EH (cell line): ENCODE measurements around the gene JPT2.

Experiments
- DNase-seq: peaks from one replicate; pipeline ENCODE4 v3.0.0-alpha.2; 2015; ENCODE audit warnings: low read depth

The JPT2 gene

DNA sequence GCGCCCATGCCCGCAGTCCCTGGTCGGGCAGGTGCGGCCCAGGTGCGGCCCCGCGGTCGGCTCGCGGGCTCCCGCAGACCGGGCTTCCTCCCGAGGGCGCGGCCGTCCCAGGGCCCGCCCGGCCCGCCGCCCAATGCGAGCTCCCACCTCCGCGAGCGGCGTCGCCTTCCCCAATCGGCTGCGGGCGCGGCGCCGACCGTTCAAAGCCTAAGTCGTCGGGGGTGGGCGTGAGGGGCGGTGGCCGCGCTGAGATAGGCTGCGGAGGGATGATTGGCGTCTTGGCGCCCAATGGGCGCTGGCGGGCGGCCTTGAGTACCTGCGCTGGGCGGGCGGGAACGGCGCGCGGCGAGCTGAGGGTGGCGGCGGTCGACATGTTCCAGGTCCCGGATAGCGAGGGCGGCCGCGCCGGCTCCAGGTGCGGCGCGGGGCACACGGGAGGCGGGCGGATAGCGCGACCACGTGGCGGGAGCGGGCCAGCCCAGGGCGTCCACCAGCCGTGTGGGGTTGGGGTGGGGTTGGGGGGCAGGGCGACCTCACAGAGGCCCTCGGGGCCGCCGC, at the start of gene JPT2:
JPT2 (plus strand) TSS at position 338 of the 558 bp plus-strand sequence; CDS start at position 372, 34 bp downstream.
- peak; percentile 96 for DNase-seq

DNA sequence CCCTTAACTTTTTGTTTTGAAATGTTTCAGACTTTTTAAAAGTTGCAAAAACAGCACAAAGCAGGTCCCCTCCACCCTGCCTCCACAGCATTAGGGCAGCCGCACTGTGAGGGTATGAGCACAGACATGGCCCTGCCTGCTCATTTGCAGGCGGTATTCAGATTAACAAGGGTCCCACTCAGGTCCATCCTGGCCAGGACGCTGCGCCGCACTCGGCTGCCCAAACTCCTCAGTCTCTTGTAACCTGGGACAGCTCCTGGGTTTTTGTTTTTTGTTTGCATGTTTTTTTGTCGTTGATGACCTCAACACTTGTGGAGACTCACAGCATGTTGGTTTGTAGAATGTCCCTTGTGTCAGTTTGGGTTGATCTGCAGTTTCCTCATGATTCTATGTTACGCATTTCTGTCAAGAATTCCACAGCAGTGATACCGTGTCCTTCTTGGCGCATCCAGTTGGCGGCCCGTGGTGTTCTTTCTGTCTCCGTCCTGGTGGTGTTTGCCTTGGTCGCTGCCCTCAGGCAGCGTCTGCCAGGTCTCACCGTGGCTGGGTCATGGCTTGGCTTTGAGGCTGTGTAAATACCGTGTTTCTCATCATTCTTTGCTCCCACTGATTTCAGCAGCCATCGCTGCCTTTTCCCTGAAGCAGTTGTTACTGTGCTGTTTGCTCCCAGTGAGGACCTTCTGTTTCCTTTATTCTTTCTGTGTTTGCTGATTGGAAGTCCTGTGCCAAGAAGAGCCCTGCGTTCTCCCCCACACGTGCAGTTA, 47.4 kb upstream of the JPT2 start:
- no peak for DNase-seq

DNA sequence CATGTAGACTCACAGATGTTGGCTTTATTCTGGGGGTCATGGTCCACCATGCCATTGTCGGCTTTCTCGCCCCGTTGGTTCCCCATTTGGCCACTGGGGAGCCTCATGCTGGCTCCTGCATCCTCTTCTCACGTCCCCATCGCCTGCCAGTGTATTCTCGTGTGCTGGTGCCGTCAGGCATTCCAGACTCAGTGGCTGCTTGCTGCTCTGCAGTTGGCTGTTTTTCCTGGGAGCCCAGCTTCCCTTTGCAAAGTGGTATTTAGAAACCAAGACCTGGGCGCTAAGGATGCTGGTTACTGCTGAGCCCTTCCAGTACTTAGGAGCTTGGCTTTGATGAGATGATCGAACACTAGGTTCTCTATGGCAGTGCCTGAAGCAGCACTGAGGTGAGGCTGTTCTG, 46.8 kb upstream of the JPT2 start:
- no peak for DNase-seq

DNA sequence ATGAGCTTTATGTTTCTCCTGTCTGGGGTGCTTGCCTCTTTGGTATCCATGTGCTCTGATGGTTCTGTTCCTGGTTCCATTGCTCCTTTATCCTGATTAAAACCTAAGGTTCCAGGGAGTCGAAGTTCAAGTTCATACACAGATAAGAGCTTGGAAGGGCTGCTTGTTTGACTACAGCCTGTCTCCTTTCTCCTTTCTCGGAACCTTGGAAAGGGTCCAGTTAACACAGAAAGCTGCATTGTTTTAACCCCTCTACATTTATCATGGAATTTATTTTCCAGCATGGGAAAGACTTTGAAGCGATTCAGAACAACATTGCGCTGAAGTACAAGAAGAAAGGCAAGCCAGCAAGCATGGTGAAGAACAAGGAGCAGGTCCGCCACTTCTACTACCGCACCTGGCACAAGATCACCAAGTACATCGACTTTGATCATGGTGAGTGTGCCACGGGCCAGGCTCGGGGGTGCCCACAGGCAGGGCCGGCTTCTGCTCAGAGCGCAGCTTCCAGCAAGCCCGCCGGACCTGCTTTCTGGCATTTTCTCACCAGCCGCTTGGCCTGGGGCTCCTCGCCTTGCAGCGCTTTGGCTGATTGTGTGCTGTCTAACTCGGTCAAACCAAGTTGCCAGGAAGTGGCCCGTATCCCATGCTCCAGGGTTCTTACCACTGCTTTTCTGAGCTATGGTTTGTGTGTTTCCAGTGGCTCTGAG, 46.0 kb upstream of the JPT2 start:
- DNase-seq = no peak

DNA sequence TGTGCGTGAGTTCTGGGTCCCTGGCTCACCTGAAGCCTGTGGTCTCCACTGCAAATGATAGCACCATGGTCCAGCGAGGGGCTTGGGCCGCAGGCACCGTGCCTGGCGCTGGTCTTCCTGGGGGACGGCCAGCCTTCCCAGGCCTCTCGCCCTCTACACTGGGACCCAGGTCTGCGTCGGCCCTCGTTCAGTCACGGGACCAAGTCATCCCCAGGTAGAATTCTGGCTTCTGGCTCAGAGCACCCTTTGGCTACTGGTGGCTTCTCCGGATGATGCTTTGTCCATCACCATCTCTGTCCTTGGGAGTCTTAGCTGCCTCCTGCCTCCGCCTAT, 45.5 kb upstream of the JPT2 start:
- DNase-seq = no peak

GRCh38 chr16:1633310-1633709, 44.8 kb upstream of the JPT2 start:
- DNase-seq = no peak

DNA sequence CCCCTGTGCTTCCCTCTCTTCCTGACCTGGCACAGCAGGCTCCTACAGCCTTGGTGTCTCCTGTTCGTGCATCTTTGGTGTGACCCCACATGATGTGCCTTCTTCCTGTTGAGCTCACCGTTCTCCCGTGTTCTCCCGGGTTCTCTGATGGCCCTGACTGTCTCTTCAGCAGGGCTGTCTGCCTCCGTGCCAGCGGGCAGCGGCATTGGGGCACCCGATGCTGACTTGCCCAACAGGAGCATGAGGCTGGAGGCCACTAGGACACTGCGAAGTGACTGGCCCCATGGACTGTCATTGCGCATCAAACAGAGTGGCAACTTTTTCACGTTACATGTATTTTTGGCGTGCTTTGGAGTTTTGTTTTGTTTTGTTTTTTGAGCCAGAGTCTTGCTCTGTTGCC, 43.5 kb upstream of the JPT2 start:
- DNase-seq = no peak

- no peak for DNase-seq
Measured at GRCh38 chr16:1635070-1635469, 43.0 kb upstream of the JPT2 start.

- no peak for DNase-seq
Measured at GRCh38 chr16:1637526-1637925, 40.6 kb upstream of the JPT2 start.

DNA sequence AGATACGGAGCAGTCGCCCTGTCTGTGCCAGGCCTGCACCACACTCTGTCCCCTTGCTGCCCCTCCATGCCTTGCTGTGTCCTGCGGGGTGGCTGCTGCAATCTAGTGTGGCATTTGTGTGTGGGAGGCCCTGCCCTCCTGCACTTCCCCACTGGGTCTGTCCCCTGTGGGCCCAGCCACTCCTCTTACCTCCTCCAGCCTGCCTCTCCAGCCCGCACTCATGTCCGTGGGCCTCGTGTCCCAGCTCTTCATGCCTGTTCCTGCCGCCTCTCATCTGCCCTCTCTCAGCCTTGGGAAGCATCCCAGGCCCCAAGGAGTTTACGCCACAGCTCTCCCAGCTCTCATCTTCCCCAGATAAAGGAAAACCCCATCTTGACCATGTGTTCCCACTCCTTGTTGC, 39.3 kb upstream of the JPT2 start:
- DNase-seq = no peak

DNA sequence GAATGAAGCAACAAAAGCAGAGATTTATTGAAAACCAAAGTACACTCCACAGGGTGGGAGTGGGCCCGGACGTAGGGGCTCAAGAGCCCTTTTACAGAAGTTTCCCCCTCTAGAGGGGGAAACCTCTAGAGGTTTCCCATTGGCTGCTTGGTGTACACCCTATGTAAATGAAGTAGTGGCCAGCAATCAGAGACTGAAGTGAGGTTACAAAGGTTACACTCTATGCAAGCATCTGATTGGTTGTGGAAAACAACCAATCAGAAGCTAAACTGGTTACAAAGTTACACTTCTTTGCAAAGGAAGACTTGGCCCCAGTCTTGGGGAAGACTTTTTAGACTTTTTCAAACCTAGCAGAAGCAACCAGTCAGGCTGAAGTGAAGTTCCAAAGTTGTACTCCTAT, 38.8 kb upstream of the JPT2 start:
- no peak for DNase-seq

- DNase-seq = no peak
Measured at GRCh38 chr16:1639860-1640259, 38.2 kb upstream of the JPT2 start.

DNA sequence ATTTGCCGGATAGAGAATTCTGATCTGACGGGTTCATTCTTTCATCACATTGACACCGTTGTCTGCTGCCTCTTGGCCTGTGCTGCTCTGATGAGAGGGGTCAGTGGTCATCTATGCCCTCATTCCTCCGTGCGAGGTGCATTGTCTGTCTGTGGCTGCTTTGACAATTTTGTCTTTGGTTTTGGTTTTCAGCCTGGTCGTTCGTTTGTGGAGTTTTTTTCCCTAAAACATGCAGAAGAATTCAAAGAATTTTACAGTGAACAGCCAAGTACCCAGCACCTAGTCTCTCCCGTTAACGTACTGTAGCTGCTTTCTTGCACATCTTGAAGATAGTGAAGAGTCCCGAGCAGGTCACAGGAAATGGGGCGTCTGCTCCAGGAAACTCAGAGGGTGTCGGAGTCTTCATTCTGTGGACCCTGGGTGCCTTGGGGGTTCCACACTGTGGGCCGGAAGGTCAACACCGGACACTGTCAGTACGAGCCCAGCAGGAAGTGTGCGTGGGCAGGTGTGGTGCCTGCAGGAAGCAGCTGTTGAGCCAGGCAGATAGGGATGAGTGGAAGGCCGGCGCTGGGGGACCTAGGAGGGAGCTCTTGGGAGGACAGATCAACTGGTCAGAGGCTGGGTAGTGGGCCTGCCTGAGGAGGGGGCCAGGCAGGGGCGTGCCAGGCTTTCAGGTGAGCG, 37.7 kb upstream of the JPT2 start:
- DNase-seq = no peak

GRCh38 chr16:1641261-1641660, 36.8 kb upstream of the JPT2 start:
- no peak for DNase-seq

- DNase-seq = no peak
Measured at GRCh38 chr16:1642148-1642547, 35.9 kb upstream of the JPT2 start.

GRCh38 chr16:1642753-1643152, 35.3 kb upstream of the JPT2 start:
- no peak for DNase-seq

DNA sequence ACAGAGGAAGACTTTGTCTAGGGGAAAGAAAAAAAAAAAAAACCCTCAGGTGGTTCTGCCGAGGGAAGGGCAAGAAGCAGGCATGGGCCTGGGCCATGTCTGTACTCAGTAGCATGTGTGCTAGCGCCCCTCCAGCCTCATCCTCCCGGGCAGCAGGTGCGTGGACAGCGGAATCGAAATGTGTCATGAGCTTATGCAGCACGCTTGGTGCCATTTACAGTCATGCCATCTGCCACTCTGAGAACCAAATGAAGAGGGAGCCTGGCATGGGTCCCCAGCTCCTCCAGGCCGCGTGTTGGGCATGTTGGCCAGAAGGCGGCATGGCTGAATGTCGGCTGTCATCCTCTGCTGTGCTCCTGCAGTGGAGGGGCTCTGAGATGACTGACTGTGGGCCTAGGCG, 34.6 kb upstream of the JPT2 start:
- DNase-seq = no peak

- peak; percentile 64 for DNase-seq
Measured at GRCh38 chr16:1645914-1646525, 32.1 kb upstream of the JPT2 start.

DNA sequence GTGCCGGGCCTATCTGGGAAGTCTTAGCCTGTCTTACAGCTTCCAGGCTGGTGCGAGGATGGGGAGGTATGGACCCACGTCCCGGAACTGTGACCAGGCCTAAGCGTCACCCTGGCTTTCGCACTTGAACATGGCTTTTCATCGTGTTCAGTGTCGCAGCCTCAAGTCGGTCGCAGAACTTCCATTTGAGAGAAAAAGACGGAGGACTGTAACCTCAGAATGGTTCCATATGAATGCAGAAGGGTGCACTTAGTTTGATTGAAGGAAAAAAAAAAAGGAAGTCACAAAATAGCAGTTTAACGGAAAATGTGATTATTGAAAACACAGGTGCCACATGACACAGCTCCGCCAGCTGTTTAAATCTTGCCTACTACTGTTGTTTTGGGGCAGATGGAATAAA, 30.2 kb upstream of the JPT2 start:
- no peak for DNase-seq

GRCh38 chr16:1650131-1650530, 27.9 kb upstream of the JPT2 start:
- no peak for DNase-seq

GRCh38 chr16:1651094-1651973, 26.7 kb upstream of the JPT2 start:
- DNase-seq = peak; percentile 7

GRCh38 chr16:1651974-1652312, 26.1 kb upstream of the JPT2 start:
- no peak for DNase-seq
